HEK293 (cell line): Measurements from ENCODE around the gene KIF1A.

Source experiments
- CTCF ChIA-PET: fragments of 350-600 bp; formaldehyde crosslinking; extraction: SDS; loops from one replicate; lab custom pipeline; 2021; ENCODE audit warnings: antibody characterized with exemption; lab: Yijun Ruan, JAX
- POLR2A ChIA-PET: fragments of 300-600 bp; formaldehyde crosslinking; extraction: SDS; loops from one replicate; lab custom pipeline; 2020; ENCODE audit warnings: antibody characterized with exemption, inconsistent platforms; lab: Yijun Ruan, JAX
- H3K27ac ChIP-seq: fragments of 200-500 bp; sonication (Bioruptor generic); 2 replicates; pipeline ENCODE4 v1.5.1; 2014; ENCODE audit warnings: low read depth, low read length, control low read depth, inconsistent platforms; ENCODE audit errors: extremely low read depth
- H3K36me3 ChIP-seq, 2 experiments: fragments of 200-500 bp in 1 of 2; sonication (Bioruptor generic) in 1 of 2; 1 replicate in 1 of 2; 2 replicates in 1 of 2; pipeline ENCODE4 v1.5.1; 2014 to 2017; ENCODE audit warnings: inconsistent platforms in 2 of 2, low read length in 2 of 2; ENCODE audit not compliant: control insufficient read depth in 2 of 2, insufficient read depth in 1 of 2
- H3K4me1 ChIP-seq: fragments of 200-500 bp; sonication (Bioruptor generic); 2 replicates; pipeline ENCODE4 v1.5.1; 2014; ENCODE audit warnings: mild to moderate bottlenecking, low read length, inconsistent platforms; ENCODE audit not compliant: control insufficient read depth, insufficient read depth
- H3K4me3 ChIP-seq: 2 replicates; pipeline ENCODE4 v1.5.1; 2011; ENCODE audit warnings: low read depth, mild to moderate bottlenecking, control low read depth, low read length, moderate library complexity
- H3K9me3 ChIP-seq: fragments of 200-500 bp; sonication (Bioruptor generic); 2 replicates; pipeline ENCODE4 v1.5.1; 2014; ENCODE audit warnings: low read depth, low read length, inconsistent platforms; ENCODE audit not compliant: control insufficient read depth, insufficient read depth
- GLIS1 ChIP-seq: fragments of 450-650 bp; formaldehyde crosslinking; IDR thresholded peaks from 2 replicates; pipeline ENCODE4 v1.5.1; 2016; ENCODE audit warnings: missing biosample characterization, missing genetic modification characterization
- HOXA7 ChIP-seq: sonication (generic); formaldehyde crosslinking; IDR thresholded peaks from 2 replicates; pipeline ENCODE4 v1.8.1; 2022; ENCODE audit warnings: missing genetic modification reagents, borderline replicate concordance
- KLF7 ChIP-seq: fragments of 450-650 bp; formaldehyde crosslinking; IDR thresholded peaks from 2 replicates; pipeline ENCODE4 v1.5.1; 2016; ENCODE audit warnings: missing biosample characterization, missing genetic modification characterization, borderline replicate concordance
- PRDM1 ChIP-seq: fragments of 450-650 bp; formaldehyde crosslinking; IDR thresholded peaks from 2 replicates; pipeline ENCODE4; 2016; ENCODE audit warnings: missing biosample characterization, missing genetic modification characterization
- RBAK ChIP-seq: fragments of 450-650 bp; formaldehyde crosslinking; IDR thresholded peaks from 2 replicates; pipeline ENCODE4 v1.5.1; 2016; ENCODE audit warnings: missing biosample characterization, missing genetic modification characterization
- ZEB2 ChIP-seq: fragments of 450-650 bp; formaldehyde crosslinking; IDR thresholded peaks from 2 replicates; pipeline ENCODE4 v1.5.1; 2016; ENCODE audit warnings: missing biosample characterization, missing genetic modification characterization
- ZFHX2 ChIP-seq: fragments of 450-650 bp; formaldehyde crosslinking; conservative IDR thresholded peaks from 2 replicates; pipeline ENCODE4 v1.5.1; 2016; ENCODE audit warnings: missing biosample characterization, missing genetic modification characterization
- ZSCAN23 ChIP-seq: fragments of 450-650 bp; formaldehyde crosslinking; IDR thresholded peaks from 2 replicates; pipeline ENCODE4 v1.5.1; 2016; ENCODE audit warnings: missing biosample characterization, missing genetic modification characterization
- TF ChIP-seq, protein P1 (sequence below): fragments of 450-650 bp; formaldehyde crosslinking; IDR thresholded peaks from 2 replicates; pipeline ENCODE4 v1.5.1; 2016; ENCODE audit warnings: missing biosample characterization, missing genetic modification characterization, borderline replicate concordance
- TF ChIP-seq, protein P2 (sequence below): fragments of 450-650 bp; formaldehyde crosslinking; IDR thresholded peaks from 2 replicates; pipeline ENCODE4 v1.5.0; 2017; ENCODE audit warnings: missing biosample characterization, missing genetic modification characterization, borderline replicate concordance
- TF ChIP-seq, protein P3 (sequence below): fragments of 450-650 bp; formaldehyde crosslinking; IDR thresholded peaks from 2 replicates; pipeline ENCODE4 v1.5.1; 2016; ENCODE audit warnings: missing biosample characterization, missing genetic modification characterization
- TF ChIP-seq, protein P4 (sequence below): fragments of 450-650 bp; formaldehyde crosslinking; IDR thresholded peaks from 2 replicates; pipeline ENCODE4 v1.5.1; 2016; ENCODE audit warnings: missing biosample characterization, missing genetic modification characterization
- TF ChIP-seq, protein P5 (sequence below): fragments of 450-650 bp; formaldehyde crosslinking; IDR thresholded peaks from 2 replicates; pipeline ENCODE4 v1.5.1; 2016; ENCODE audit warnings: missing biosample characterization, missing genetic modification characterization, borderline replicate concordance

The KIF1A gene

DNA sequence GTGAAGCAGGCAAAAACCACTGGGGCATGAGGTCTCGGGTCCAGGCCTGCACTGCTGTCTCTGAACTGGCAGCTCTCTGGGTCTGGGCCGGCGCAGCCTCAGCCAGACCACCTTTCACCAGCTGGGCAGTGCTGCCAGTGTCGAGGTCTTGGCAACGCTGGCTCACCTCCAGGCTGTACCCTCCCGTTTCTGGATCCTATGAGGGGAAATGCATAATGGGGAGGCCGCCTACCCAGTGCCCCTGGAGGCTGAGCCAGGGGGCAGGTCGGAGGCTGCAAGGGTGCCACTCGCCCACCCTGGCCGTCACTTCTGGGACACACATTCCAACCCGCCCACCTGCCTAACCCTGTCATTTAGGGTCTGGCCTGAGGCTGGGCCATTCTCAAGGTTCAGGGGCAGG lies 24.6 kb downstream of the KIF1A start:
- TF ChIP-seq, protein P1, sequence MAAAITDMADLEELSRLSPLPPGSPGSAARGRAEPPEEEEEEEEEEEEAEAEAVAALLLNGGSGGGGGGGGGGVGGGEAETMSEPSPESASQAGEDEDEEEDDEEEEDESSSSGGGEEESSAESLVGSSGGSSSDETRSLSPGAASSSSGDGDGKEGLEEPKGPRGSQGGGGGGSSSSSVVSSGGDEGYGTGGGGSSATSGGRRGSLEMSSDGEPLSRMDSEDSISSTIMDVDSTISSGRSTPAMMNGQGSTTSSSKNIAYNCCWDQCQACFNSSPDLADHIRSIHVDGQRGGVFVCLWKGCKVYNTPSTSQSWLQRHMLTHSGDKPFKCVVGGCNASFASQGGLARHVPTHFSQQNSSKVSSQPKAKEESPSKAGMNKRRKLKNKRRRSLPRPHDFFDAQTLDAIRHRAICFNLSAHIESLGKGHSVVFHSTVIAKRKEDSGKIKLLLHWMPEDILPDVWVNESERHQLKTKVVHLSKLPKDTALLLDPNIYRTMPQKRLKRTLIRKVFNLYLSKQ (tag by site-specific recombination), result no peak
- peak; percentile 55 for TF ChIP-seq ZFHX2 (tag by site-specific recombination)
- TF ChIP-seq, all 188 proteins: peak for 1
- Histone ChIP-seq H3K27ac (no peak overlapping the region), H3K36me3 (peaks cover 0 to 27% of the 10 kb centered on the region in 2 experiments; a peak in 2 of 3 replicates), H3K4me1 (no peaks in the 10 kb centered on the region), H3K9me3 (no peaks in the 10 kb centered on the region), H3K4me3 (no peak overlapping the region)
- POLR2A ChIA-PET, result no interaction called here
- CTCF ChIA-PET, result no interaction called here

DNA sequence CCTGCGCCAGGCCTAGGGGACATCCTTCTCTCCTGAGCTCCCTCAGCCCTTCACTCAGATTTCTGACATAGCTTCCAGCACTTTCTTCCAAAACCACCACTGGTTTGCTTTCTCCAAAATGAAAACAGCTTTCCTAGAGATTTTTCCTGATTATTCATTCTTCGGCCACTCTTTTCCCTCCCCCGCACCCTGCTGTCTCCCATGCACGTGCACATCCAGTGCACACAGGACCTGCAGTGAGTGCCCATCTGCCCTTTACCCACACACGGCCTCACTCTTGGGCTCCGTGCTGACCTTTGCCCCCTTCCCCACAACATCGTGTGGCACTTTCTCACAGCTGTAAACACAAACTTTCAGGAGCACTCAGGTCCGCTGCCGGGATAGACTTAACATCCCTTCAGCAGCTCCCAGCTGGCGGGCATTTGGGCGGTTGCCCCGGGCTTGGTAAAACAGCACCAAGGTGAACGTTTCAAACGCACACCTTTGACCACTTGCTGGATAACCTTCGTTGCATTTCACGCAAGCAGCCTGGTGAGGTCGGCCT lies 25.8 kb downstream of the KIF1A start:
- no peaks in the 10 kb centered on the region for H3K9me3 ChIP-seq
- ChIA-PET CTCF (no interaction called here), POLR2A (no interaction called here)
- H3K27ac ChIP-seq, result no peak overlapping the region
- no peak overlapping the region for H3K4me3 ChIP-seq
- peaks cover 0 to 27% of the 10 kb centered on the region in 2 experiments; a peak in 2 of 3 replicates for H3K36me3 ChIP-seq
- TF ChIP-seq, protein P2, sequence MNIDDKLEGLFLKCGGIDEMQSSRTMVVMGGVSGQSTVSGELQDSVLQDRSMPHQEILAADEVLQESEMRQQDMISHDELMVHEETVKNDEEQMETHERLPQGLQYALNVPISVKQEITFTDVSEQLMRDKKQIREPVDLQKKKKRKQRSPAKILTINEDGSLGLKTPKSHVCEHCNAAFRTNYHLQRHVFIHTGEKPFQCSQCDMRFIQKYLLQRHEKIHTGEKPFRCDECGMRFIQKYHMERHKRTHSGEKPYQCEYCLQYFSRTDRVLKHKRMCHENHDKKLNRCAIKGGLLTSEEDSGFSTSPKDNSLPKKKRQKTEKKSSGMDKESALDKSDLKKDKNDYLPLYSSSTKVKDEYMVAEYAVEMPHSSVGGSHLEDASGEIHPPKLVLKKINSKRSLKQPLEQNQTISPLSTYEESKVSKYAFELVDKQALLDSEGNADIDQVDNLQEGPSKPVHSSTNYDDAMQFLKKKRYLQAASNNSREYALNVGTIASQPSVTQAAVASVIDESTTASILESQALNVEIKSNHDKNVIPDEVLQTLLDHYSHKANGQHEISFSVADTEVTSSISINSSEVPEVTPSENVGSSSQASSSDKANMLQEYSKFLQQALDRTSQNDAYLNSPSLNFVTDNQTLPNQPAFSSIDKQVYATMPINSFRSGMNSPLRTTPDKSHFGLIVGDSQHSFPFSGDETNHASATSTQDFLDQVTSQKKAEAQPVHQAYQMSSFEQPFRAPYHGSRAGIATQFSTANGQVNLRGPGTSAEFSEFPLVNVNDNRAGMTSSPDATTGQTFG (tag by site-specific recombination), result no peak
- TF ChIP-seq PRDM1 (tag by site-specific recombination), result peak; percentile 88
- no peaks in the 10 kb centered on the region for H3K4me1 ChIP-seq

DNA sequence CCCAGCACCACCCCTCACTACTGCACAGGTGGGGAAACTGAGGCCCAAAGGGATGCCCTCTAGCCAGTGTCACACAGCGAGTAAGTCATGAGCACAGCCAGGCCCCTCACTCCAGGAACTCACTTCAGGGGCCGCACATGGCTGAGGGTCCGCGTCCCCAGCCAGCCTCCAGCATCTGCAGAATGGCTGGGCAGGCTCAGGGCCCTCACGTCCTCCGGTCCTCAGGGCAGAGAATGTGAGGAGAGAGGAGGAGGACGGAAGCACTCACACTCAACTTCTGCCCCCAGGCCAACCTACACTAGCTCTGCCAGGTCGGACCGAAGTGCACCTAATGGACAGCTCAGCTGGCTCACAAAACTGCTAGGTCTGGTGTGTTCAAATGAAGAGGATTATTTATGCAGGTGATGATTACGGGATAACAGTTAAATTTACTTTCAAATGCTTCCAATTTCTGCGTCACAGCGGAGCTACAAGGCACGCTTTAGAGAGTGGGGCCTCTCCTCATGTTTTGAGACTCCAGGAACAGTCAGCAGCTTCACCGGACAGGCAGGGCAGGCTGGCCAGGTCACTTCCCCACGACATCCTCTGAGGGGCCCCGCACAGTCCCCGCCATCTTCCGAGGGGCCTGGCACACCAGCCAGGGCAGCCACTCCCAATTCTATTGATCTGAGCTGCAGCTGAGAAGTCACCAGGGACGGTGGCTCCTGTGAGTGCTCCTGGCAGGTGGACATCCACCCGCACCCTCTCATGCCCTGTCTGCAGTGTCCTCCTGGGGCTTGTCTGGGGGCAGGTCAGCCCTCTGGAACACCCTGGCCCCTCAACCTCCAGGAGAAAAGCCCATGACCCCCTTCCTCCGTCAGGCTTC lies 26.5 kb downstream of the KIF1A start:
- Histone ChIP-seq H3K27ac (no peak overlapping the region), H3K4me1 (no peaks in the 10 kb centered on the region), H3K9me3 (no peaks in the 10 kb centered on the region), H3K4me3 (no peak overlapping the region), H3K36me3 (peaks cover 0 to 27% of the 10 kb centered on the region in 2 experiments; a peak in 2 of 3 replicates)
- ChIA-PET POLR2A (no interaction called here), CTCF (no interaction called here)
- TF ChIP-seq HOXA7 (no peak), KLF7 (tag by site-specific recombination) (no peak), ZEB2 (tag by site-specific recombination) (no peak), GLIS1 (no peak), ZSCAN23 (no peak), RBAK (no peak)
- TF ChIP-seq, protein P3, sequence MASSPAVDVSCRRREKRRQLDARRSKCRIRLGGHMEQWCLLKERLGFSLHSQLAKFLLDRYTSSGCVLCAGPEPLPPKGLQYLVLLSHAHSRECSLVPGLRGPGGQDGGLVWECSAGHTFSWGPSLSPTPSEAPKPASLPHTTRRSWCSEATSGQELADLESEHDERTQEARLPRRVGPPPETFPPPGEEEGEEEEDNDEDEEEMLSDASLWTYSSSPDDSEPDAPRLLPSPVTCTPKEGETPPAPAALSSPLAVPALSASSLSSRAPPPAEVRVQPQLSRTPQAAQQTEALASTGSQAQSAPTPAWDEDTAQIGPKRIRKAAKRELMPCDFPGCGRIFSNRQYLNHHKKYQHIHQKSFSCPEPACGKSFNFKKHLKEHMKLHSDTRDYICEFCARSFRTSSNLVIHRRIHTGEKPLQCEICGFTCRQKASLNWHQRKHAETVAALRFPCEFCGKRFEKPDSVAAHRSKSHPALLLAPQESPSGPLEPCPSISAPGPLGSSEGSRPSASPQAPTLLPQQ (tag by site-specific recombination), result no peak
- TF ChIP-seq, protein P4, sequence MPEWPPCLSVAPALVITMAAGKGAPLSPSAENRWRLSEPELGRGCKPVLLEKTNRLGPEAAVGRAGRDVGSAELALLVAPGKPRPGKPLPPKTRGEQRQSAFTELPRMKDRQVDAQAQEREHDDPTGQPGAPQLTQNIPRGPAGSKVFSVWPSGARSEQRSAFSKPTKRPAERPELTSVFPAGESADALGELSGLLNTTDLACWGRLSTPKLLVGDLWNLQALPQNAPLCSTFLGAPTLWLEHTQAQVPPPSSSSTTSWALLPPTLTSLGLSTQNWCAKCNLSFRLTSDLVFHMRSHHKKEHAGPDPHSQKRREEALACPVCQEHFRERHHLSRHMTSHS (tag by site-specific recombination), result no peak
- TF ChIP-seq, protein P5, sequence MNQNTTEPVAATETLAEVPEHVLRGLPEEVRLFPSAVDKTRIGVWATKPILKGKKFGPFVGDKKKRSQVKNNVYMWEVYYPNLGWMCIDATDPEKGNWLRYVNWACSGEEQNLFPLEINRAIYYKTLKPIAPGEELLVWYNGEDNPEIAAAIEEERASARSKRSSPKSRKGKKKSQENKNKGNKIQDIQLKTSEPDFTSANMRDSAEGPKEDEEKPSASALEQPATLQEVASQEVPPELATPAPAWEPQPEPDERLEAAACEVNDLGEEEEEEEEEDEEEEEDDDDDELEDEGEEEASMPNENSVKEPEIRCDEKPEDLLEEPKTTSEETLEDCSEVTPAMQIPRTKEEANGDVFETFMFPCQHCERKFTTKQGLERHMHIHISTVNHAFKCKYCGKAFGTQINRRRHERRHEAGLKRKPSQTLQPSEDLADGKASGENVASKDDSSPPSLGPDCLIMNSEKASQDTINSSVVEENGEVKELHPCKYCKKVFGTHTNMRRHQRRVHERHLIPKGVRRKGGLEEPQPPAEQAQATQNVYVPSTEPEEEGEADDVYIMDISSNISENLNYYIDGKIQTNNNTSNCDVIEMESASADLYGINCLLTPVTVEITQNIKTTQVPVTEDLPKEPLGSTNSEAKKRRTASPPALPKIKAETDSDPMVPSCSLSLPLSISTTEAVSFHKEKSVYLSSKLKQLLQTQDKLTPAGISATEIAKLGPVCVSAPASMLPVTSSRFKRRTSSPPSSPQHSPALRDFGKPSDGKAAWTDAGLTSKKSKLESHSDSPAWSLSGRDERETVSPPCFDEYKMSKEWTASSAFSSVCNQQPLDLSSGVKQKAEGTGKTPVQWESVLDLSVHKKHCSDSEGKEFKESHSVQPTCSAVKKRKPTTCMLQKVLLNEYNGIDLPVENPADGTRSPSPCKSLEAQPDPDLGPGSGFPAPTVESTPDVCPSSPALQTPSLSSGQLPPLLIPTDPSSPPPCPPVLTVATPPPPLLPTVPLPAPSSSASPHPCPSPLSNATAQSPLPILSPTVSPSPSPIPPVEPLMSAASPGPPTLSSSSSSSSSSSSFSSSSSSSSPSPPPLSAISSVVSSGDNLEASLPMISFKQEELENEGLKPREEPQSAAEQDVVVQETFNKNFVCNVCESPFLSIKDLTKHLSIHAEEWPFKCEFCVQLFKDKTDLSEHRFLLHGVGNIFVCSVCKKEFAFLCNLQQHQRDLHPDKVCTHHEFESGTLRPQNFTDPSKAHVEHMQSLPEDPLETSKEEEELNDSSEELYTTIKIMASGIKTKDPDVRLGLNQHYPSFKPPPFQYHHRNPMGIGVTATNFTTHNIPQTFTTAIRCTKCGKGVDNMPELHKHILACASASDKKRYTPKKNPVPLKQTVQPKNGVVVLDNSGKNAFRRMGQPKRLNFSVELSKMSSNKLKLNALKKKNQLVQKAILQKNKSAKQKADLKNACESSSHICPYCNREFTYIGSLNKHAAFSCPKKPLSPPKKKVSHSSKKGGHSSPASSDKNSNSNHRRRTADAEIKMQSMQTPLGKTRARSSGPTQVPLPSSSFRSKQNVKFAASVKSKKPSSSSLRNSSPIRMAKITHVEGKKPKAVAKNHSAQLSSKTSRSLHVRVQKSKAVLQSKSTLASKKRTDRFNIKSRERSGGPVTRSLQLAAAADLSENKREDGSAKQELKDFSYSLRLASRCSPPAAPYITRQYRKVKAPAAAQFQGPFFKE (tag by site-specific recombination), result no peak
